ENCODE data around the gene TIAM2.

DNA sequence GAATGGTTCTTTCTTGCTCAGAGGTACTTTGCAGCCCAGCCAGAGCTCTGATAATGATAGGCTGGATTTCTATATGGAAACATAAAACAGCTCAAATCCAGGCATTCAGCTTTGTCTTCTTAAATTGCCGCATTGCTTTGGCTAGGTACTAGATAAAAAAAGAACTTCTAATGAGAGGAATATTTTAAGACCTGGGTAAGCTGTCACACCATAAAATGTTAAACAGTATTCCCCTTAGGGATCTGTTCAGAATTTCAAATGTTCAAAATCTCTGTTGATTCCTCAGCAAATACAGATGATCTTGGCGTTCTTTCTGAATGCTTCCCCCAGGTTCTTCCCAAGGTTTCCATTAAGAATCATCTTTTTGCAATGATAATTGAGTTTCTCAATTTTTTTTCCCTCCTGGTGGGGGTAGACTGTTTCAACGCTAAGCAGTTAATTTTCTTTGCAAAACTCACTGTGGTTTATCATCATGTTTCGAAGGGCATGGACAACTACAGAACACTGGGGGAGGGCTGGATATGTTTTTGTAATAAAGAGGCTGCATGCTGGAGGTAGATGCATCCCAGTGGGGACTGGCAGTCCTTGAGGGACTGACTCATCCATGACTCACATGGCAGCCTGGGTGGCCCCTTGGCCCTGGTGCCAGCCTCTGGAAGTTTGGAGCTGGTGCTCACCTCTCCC, 31.0 kb downstream of the TIAM2 start:
- TF ChIP-seq, protein P1, sequence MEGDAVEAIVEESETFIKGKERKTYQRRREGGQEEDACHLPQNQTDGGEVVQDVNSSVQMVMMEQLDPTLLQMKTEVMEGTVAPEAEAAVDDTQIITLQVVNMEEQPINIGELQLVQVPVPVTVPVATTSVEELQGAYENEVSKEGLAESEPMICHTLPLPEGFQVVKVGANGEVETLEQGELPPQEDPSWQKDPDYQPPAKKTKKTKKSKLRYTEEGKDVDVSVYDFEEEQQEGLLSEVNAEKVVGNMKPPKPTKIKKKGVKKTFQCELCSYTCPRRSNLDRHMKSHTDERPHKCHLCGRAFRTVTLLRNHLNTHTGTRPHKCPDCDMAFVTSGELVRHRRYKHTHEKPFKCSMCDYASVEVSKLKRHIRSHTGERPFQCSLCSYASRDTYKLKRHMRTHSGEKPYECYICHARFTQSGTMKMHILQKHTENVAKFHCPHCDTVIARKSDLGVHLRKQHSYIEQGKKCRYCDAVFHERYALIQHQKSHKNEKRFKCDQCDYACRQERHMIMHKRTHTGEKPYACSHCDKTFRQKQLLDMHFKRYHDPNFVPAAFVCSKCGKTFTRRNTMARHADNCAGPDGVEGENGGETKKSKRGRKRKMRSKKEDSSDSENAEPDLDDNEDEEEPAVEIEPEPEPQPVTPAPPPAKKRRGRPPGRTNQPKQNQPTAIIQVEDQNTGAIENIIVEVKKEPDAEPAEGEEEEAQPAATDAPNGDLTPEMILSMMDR (IDR thresholded peaks at IDR 0.05) = no peak
- no peak for TF ChIP-seq POLR2A (IDR thresholded peaks at IDR 0.05)
- TF ChIP-seq EP300 (IDR thresholded peaks at IDR 0.05) = no peak

All from ovary (tissue), 3 donors.